BLaER1 (cell line): ENCODE measurements around the gene SYT1.

ENCODE experiments used
- H3K27ac ChIP-seq: shearing (Covaris generic); formaldehyde crosslinking; 2 replicates; pipeline ENCODE4 v1.8.1; 2022
- H3K27me3 ChIP-seq: shearing (Covaris generic); formaldehyde crosslinking; 2 replicates; pipeline ENCODE4 v1.8.1; 2022
- H3K36me3 ChIP-seq: shearing (Covaris generic); formaldehyde crosslinking; 2 replicates; pipeline ENCODE4 v1.8.1; 2022
- H3K4me1 ChIP-seq: shearing (Covaris generic); formaldehyde crosslinking; 2 replicates; pipeline ENCODE4 v1.8.1; 2022
- H3K4me2 ChIP-seq: shearing (Covaris generic); formaldehyde crosslinking; 2 replicates; pipeline ENCODE4 v1.8.1; 2022
- H3K4me3 ChIP-seq: shearing (Covaris generic); formaldehyde crosslinking; 2 replicates; pipeline ENCODE4 v1.8.1; 2022
- H3K9ac ChIP-seq: shearing (Covaris generic); formaldehyde crosslinking; 2 replicates; pipeline ENCODE4 v1.8.1; 2022
- H3K9me3 ChIP-seq: shearing (Covaris generic); formaldehyde crosslinking; 2 replicates; pipeline ENCODE4 v1.8.1; 2022
- H4K20me1 ChIP-seq: shearing (Covaris generic); formaldehyde crosslinking; 2 replicates; pipeline ENCODE4 v1.8.1; 2022
- Cebpa-rat ChIP-seq: shearing (Covaris generic); IDR thresholded peaks from 2 replicates; pipeline ENCODE4 v1.8.1; 2022

The SYT1 gene

GRCh38 chr12:79115743-79116142, 251.2 kb downstream of the SYT1 start:
- Histone ChIP-seq H3K4me2 (no peak overlapping the region), H3K9me3 (no peaks in the 10 kb centered on the region), H4K20me1 (peaks cover 9% of the 10 kb centered on the region; the same call in 1 of the 2 replicates), H3K36me3 (peaks cover 22% of the 10 kb centered on the region), H3K9ac (no peak overlapping the region), H3K4me3 (no peak overlapping the region), H3K4me1 (no peaks in the 10 kb centered on the region), H3K27ac (no peak overlapping the region), H3K27me3 (no peaks in the 10 kb centered on the region)
- TF ChIP-seq Cebpa-rat, result no peak

GRCh38 chr12:79119796-79120195, 255.2 kb downstream of the SYT1 start:
- Histone ChIP-seq H3K9me3 (no peaks in the 10 kb centered on the region), H3K4me3 (no peak overlapping the region), H3K27ac (no peak overlapping the region), H3K27me3 (no peaks in the 10 kb centered on the region), H3K4me2 (no peak overlapping the region), H3K36me3 (peaks cover 18% of the 10 kb centered on the region), H4K20me1 (0 out of 2 replicates have a peak, but pooled peaks cover 9% of the 10 kb centered on the region), H3K9ac (no peak overlapping the region), H3K4me1 (no peaks in the 10 kb centered on the region)
- no peak for TF ChIP-seq Cebpa-rat

DNA sequence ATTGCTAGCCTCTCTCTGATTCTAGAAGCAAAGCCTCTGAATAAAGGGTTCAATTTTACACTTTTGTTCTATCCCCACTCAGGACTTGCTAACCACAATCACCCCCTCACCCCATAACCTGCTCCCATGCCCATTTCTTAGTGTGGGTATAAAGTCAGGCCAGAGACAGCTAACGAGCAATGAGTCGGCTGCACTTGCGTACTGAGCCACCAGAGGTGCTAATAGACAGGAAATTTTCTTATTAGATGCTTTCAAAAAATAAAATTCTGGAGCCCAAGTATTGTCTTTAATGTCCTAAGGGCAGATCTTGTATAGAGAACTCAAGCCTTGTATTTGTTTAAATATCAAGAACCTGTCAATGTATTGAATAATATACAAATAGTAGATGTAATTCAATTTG, 256.9 kb downstream of the SYT1 start:
- Histone ChIP-seq H3K4me1 (no peaks in the 10 kb centered on the region), H3K4me3 (no peak overlapping the region), H3K27me3 (no peaks in the 10 kb centered on the region), H3K9me3 (no peaks in the 10 kb centered on the region), H4K20me1 (0 out of 2 replicates have a peak, but pooled peaks cover 2% of the 10 kb centered on the region), H3K9ac (no peak overlapping the region), H3K4me2 (no peak overlapping the region), H3K36me3 (peaks cover 17% of the 10 kb centered on the region), H3K27ac (no peak overlapping the region)
- TF ChIP-seq Cebpa-rat, result no peak

- no peak for TF ChIP-seq Cebpa-rat
- H3K4me3 ChIP-seq, result no peak overlapping the region
- H3K27ac ChIP-seq, result no peak overlapping the region
- no peak overlapping the region for H3K4me2 ChIP-seq
- H4K20me1 ChIP-seq, result no peaks in the 10 kb centered on the region
- no peaks in the 10 kb centered on the region for H3K9me3 ChIP-seq
- peaks cover 17% of the 10 kb centered on the region; the same call in 1 of the 2 replicates for H3K36me3 ChIP-seq
- no peaks in the 10 kb centered on the region for H3K27me3 ChIP-seq
- no peak overlapping the region for H3K9ac ChIP-seq
- no peaks in the 10 kb centered on the region for H3K4me1 ChIP-seq
Observed at GRCh38 chr12:79124385-79124784, 259.8 kb downstream of the SYT1 start.

DNA sequence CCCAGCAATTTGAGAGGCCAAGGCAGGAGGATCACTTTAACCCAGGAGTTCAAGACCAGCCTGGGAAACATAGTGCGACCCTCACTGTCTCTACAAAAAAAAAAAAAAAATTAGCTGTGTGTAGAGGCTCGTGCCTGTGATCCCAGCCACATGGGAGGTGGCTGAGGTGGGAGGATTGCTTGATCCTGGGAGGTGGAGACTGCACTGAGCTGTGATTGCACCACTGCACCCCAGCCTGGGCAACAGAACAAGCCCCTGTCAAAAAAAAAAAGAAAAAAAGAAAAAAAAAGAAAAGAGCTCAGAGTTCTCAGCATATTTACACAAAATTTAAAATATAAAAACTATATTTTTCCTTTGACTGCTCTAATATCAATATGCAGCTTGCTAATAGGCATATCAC, 260.8 kb downstream of the SYT1 start:
- Histone ChIP-seq H3K4me3 (no peak overlapping the region), H3K27ac (no peak overlapping the region), H4K20me1 (no peaks in the 10 kb centered on the region), H3K9ac (no peak overlapping the region), H3K27me3 (no peaks in the 10 kb centered on the region), H3K9me3 (no peaks in the 10 kb centered on the region), H3K4me1 (no peaks in the 10 kb centered on the region), H3K36me3 (0 out of 2 replicates have a peak, but pooled peaks cover 12% of the 10 kb centered on the region), H3K4me2 (no peak overlapping the region)
- TF ChIP-seq Cebpa-rat, result no peak

- Histone ChIP-seq H3K4me3 (no peak overlapping the region), H3K27me3 (no peaks in the 10 kb centered on the region), H3K9me3 (no peaks in the 10 kb centered on the region), H3K4me2 (no peak overlapping the region), H3K9ac (no peak overlapping the region), H3K36me3 (peaks cover 15% of the 10 kb centered on the region; the same call in 1 of the 2 replicates), H3K4me1 (no peaks in the 10 kb centered on the region), H3K27ac (no peak overlapping the region), H4K20me1 (no peaks in the 10 kb centered on the region)
- no peak for TF ChIP-seq Cebpa-rat
Observed at GRCh38 chr12:79127271-79127751, 262.7 kb downstream of the SYT1 start.

DNA sequence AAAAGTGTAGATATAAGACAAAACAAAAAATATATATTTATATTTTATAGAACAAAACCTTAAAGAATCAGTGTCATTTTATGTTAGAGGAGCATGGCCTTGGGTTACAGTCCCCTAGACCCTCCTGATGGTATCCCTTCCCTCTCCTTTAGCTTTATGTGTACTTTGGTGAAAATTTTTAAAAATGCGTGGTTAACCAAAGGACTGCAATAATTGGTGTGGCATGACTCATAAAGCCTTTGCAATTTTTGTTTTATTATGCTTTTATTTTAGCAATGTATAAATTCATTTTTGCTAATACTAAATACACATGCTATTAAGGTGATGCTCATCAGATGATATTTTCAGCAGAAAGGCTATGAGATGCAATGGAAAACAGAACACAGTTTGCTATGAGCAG, 264.4 kb downstream of the SYT1 start:
- Histone ChIP-seq H3K9me3 (no peaks in the 10 kb centered on the region), H3K4me1 (no peaks in the 10 kb centered on the region), H4K20me1 (no peaks in the 10 kb centered on the region), H3K27ac (no peak overlapping the region), H3K27me3 (no peaks in the 10 kb centered on the region), H3K4me2 (no peak overlapping the region), H3K4me3 (no peak overlapping the region), H3K36me3 (peaks cover 17% of the 10 kb centered on the region; the same call in 1 of the 2 replicates), H3K9ac (no peak overlapping the region)
- TF ChIP-seq Cebpa-rat, result no peak

- H4K20me1 ChIP-seq, result peaks cover 6% of the 10 kb centered on the region; the same call in 1 of the 2 replicates
- no peaks in the 10 kb centered on the region for H3K9me3 ChIP-seq
- H3K27me3 ChIP-seq, result no peaks in the 10 kb centered on the region
- H3K27ac ChIP-seq, result no peak overlapping the region
- no peak for TF ChIP-seq Cebpa-rat
- H3K4me2 ChIP-seq, result no peak overlapping the region
- no peak overlapping the region for H3K4me3 ChIP-seq
- H3K4me1 ChIP-seq, result no peaks in the 10 kb centered on the region
- no peak overlapping the region for H3K9ac ChIP-seq
- peaks cover 7% of the 10 kb centered on the region for H3K36me3 ChIP-seq
Observed at GRCh38 chr12:79138872-79139271, 274.3 kb downstream of the SYT1 start.

DNA sequence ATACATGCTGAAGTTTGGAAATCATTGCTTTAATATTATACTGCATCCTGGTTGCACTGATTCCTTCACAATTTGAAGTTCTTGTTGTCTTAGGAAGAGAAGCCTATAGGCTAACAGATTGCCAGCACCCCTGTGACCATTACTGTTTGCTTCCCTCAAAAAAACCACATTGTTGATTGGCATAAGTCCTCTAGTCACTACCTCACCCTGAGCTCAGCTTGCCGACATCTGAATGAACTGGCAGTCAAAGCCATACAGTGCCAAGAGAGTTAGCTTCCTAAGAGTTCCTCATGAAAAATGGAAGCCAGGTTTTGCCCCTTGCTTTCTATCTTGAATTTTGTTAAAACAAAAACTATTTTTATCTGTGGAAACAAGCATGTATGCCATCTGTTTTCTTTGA, 276.1 kb downstream of the SYT1 start:
- H4K20me1 ChIP-seq, result peaks cover 6% of the 10 kb centered on the region; the same call in 1 of the 2 replicates
- H3K9me3 ChIP-seq, result no peaks in the 10 kb centered on the region
- no peak overlapping the region for H3K4me2 ChIP-seq
- no peak for TF ChIP-seq Cebpa-rat
- no peak overlapping the region for H3K27ac ChIP-seq
- H3K36me3 ChIP-seq, result peaks cover 15% of the 10 kb centered on the region
- no peak overlapping the region for H3K9ac ChIP-seq
- H3K4me1 ChIP-seq, result no peaks in the 10 kb centered on the region
- H3K4me3 ChIP-seq, result no peak overlapping the region
- H3K27me3 ChIP-seq, result no peaks in the 10 kb centered on the region

DNA sequence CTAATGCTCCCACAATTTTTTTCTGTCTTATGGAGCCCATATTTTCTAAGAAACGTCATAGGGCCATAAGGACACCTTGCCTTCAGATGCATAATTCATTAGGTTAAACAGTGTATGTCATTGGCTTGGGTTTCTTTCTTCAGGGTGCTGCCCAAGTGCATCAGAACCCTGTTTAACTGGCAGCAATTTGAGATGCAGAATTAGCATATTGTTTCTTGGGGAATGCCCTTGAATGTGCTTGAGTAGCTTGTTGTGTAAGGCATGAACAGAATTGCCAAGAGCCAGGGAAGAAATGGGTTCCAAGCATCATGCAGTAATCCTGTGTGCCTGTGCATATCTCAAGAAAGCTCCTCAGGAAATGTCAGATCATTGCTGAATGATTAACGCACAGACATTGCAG, 277.2 kb downstream of the SYT1 start:
- H3K27ac ChIP-seq, result no peak overlapping the region

GRCh38 chr12:79143803-79144202, 279.2 kb downstream of the SYT1 start:
- no peaks in the 10 kb centered on the region for H3K27me3 ChIP-seq
- H3K4me2 ChIP-seq, result no peak overlapping the region
- H3K4me3 ChIP-seq, result no peak overlapping the region
- peaks cover 6% of the 10 kb centered on the region; the same call in 1 of the 2 replicates for H4K20me1 ChIP-seq
- H3K4me1 ChIP-seq, result no peaks in the 10 kb centered on the region
- H3K27ac ChIP-seq, result no peak overlapping the region
- no peak for TF ChIP-seq Cebpa-rat
- peaks cover 15% of the 10 kb centered on the region for H3K36me3 ChIP-seq
- H3K9me3 ChIP-seq, result no peaks in the 10 kb centered on the region
- no peak overlapping the region for H3K9ac ChIP-seq

More for the DNA sequence above, 277.2 kb downstream of the SYT1 start:
- H3K9ac ChIP-seq, result no peak overlapping the region
- H3K4me3 ChIP-seq, result no peak overlapping the region
- peaks cover 15% of the 10 kb centered on the region for H3K36me3 ChIP-seq
- no peaks in the 10 kb centered on the region for H3K9me3 ChIP-seq
- H3K4me2 ChIP-seq, result no peak overlapping the region
- TF ChIP-seq Cebpa-rat, result no peak
- H3K4me1 ChIP-seq, result no peaks in the 10 kb centered on the region
- H4K20me1 ChIP-seq, result peaks cover 6% of the 10 kb centered on the region; the same call in 1 of the 2 replicates
- no peaks in the 10 kb centered on the region for H3K27me3 ChIP-seq
